ENCODE results near the gene FAM163B.
A peak's percentile ranks its signal among the peaks of the same experiment; 100 is the strongest.

FAM163B gene

GRCh38 chr9:133609311-133610098 lies at the start of gene FAM163B:
TSS of gene FAM163B (minus strand) at chr9:133609389. CDS start at chr9:133580223, 29,166 bp downstream.
- peak; percentile 57 for DNase-seq

- DNase-seq, result no peak
These were observed 48.0 kb upstream of the FAM163B start for GRCh38 chr9:133657120-133657661.

GRCh38 chr9:133656211-133657119 lies 47.3 kb upstream of the FAM163B start:
- no peak for DNase-seq

GRCh38 chr9:133655701-133656100 lies 46.5 kb upstream of the FAM163B start:
- no peak for DNase-seq

- no peak for DNase-seq
These were observed 45.8 kb upstream of the FAM163B start for GRCh38 chr9:133654736-133655657.

- no peak for DNase-seq
These were observed 44.4 kb upstream of the FAM163B start for GRCh38 chr9:133653638-133654037.

- no peak for DNase-seq
These were observed 40.8 kb upstream of the FAM163B start for GRCh38 chr9:133650026-133650425.

GRCh38 chr9:133649194-133649593 lies 40.0 kb upstream of the FAM163B start:
- DNase-seq, result no peak

GRCh38 chr9:133647765-133648469 lies 38.7 kb upstream of the FAM163B start:
- no peak for DNase-seq

- no peak for DNase-seq
These were observed 38.0 kb upstream of the FAM163B start for GRCh38 chr9:133647148-133647547.

GRCh38 chr9:133645021-133645765 lies 36.0 kb upstream of the FAM163B start:
- no peak for DNase-seq

GRCh38 chr9:133643978-133644760 lies 35.0 kb upstream of the FAM163B start:
- DNase-seq, result no peak

- DNase-seq, result no peak
These were observed 34.2 kb upstream of the FAM163B start for GRCh38 chr9:133643362-133643755.

- DNase-seq, result no peak
These were observed 33.6 kb upstream of the FAM163B start for GRCh38 chr9:133642708-133643361.

GRCh38 chr9:133641861-133642595 lies 32.8 kb upstream of the FAM163B start:
- DNase-seq, result no peak

GRCh38 chr9:133641396-133641655 lies 32.1 kb upstream of the FAM163B start:
- no peak for DNase-seq

- peak; percentile 64 for DNase-seq
These were observed 31.6 kb upstream of the FAM163B start for GRCh38 chr9:133640580-133641395.

GRCh38 chr9:133640160-133640559 lies 31.0 kb upstream of the FAM163B start:
- DNase-seq, result no peak
